Lower lobe of right lung (tissue), 2 donors: ENCODE results near the gene MR1. TPM values are rescaled to one million over a fixed set of nuclear protein-coding genes. Genes with fewer than 3 reads are reported as not detected.
"Not testable (repeated sequence)": the region's sequence is repeated elsewhere in the genome, so short reads cannot be mapped to it uniquely, and the experiment has no call there.

Experiments used
- ATAC-seq, 2 donors: fragments of 200-7000 bp; cut with Tn5 transposase; one replicate each; pipeline ENCODE4 v1.9.1; 2020 to 2022; ENCODE audit warnings: mild to moderate bottlenecking in 2 of 2, moderate library complexity in 2 of 2
- DNase-seq: peaks from one replicate; pipeline ENCODE4 v3.0.0-alpha.2; 2020
- H3K27ac ChIP-seq: fragments of 200-600 bp; one replicate; pipeline ENCODE4 v1.8.0; 2022
- H3K27me3 ChIP-seq: fragments of 200-600 bp; one replicate; pipeline ENCODE4 v1.8.0; 2022; ENCODE audit warnings: low read depth
- H3K36me3 ChIP-seq: fragments of 200-600 bp; one replicate; pipeline ENCODE4 v1.8.0; 2022; ENCODE audit warnings: mild to moderate bottlenecking
- H3K4me1 ChIP-seq: fragments of 200-600 bp; one replicate; pipeline ENCODE4 v1.8.0; 2022
- H3K4me3 ChIP-seq: fragments of 200-600 bp; one replicate; pipeline ENCODE4 v1.8.0; 2022; ENCODE audit warnings: mild to moderate bottlenecking
- H3K9me3 ChIP-seq: fragments of 200-600 bp; one replicate; pipeline ENCODE4 v1.8.0; 2022
- CTCF ChIP-seq: fragments of 200-600 bp; IDR thresholded peaks from one replicate; pipeline ENCODE4 v1.8.0; 2022; ENCODE audit warnings: antibody characterized with exemption, mild to moderate bottlenecking
- intact Hi-C: fragments of 100-400 bp; cut with DNase I; formaldehyde crosslinking; loops from one replicate; pipeline ENCODE4 v1.11.0; 2022
- total RNA-seq: library from RNA; stranded (reverse); fragmentation: NEBNext Ultra II Directional; extraction: Animal tissue kit (Norgen Biotek cat#: 25700); gene quantifications from one replicate; pipeline ENCODE4 v1.2.1, GENCODE V29; 2021
- donor health status: DM: no; HTN: yes; CAD: no; lungs with severe emphysema.

The MR1 gene
- total RNA-seq, 1 donor from 2014 or later: 61.4 TPM

GRCh38 chr1:181033128-181033798 lies 520 bp upstream of the MR1 start:
- H3K4me1 ChIP-seq: peaks cover 48% of the 10 kb centered on the region
- DNase-seq: peak; percentile 57
- no peak for TF ChIP-seq CTCF
- H3K36me3 ChIP-seq: no peaks in the 10 kb centered on the region
- H3K4me3 ChIP-seq: peak overlapping the region; percentile 58
- peak overlapping the region; percentile 95 for H3K27ac ChIP-seq
- H3K27me3 ChIP-seq: no peaks in the 10 kb centered on the region
- H3K9me3 ChIP-seq: no peaks in the 10 kb centered on the region
- peak; percentile 84 to 92 for ATAC-seq
- intact Hi-C loops: no loop called here

GRCh38 chr1:181035210-181035609 lies 1.4 kb downstream of the MR1 start:
- Histone ChIP-seq H3K4me1 (peaks cover 48% of the 10 kb centered on the region), H3K4me3 (peak overlapping the region; percentile 58)
- intact Hi-C loops, H3K27me3 ChIP-seq, H3K9me3 ChIP-seq, H3K27ac ChIP-seq, ATAC-seq, H3K36me3 ChIP-seq, DNase-seq: not testable (repeated sequence)

GRCh38 chr1:181036107-181036836 lies 2.5 kb downstream of the MR1 start:
- Histone ChIP-seq H3K27me3 (no peaks in the 10 kb centered on the region), H3K27ac (no peak overlapping the region), H3K9me3 (no peaks in the 10 kb centered on the region), H3K36me3 (peaks cover 6% of the 10 kb centered on the region), H3K4me1 (peaks cover 58% of the 10 kb centered on the region), H3K4me3 (no peak overlapping the region)
- no peak for DNase-seq
- ATAC-seq: no peak
- intact Hi-C loops: no loop called here
- TF ChIP-seq CTCF: no peak

- H3K4me3 ChIP-seq: no peak overlapping the region
- TF ChIP-seq CTCF: no peak
- intact Hi-C loops: no loop called here
- ATAC-seq (no peak), DNase-seq (no peak)
- H3K36me3 ChIP-seq: peaks cover 6% of the 10 kb centered on the region
- peaks cover 66% of the 10 kb centered on the region for H3K4me1 ChIP-seq
- H3K27me3 ChIP-seq: no peaks in the 10 kb centered on the region
- no peak overlapping the region for H3K27ac ChIP-seq
- no peaks in the 10 kb centered on the region for H3K9me3 ChIP-seq
These were observed 3.6 kb downstream of the MR1 start for GRCh38 chr1:181037386-181037785.

- intact Hi-C loops: no loop called here
- TF ChIP-seq CTCF: peak; percentile 77
- no peak overlapping the region for H3K27ac ChIP-seq
- H3K27me3 ChIP-seq: no peaks in the 10 kb centered on the region
- ATAC-seq (peak; percentile 71 to 79), DNase-seq (peak; percentile 60)
- H3K36me3 ChIP-seq: peaks cover 6% of the 10 kb centered on the region
- H3K4me3 ChIP-seq: no peak overlapping the region
- H3K4me1 ChIP-seq: peaks cover 67% of the 10 kb centered on the region
- no peaks in the 10 kb centered on the region for H3K9me3 ChIP-seq
These were observed 4.7 kb downstream of the MR1 start for GRCh38 chr1:181038399-181038873.
